SK-N-SH treated with all-trans-retinoic acid at 6 μM for 48 hours (cell line): ENCODE data around the gene TEAD1.

Experiments
- ATAC-seq: fragments of 200-7000 bp; cut with Tn5 transposase; 3 replicates; pipeline ENCODE4 v1.9.1; 2020; ENCODE audit warnings: mild to moderate bottlenecking, moderate library complexity
- ARNTL ChIP-seq: fragments of 450-650 bp; formaldehyde crosslinking; IDR thresholded peaks from 2 replicates; pipeline ENCODE4 v1.5.0; 2020; ENCODE audit warnings: low read depth, mild to moderate bottlenecking, moderate library complexity, borderline replicate concordance
- BACH2 ChIP-seq: fragments of 250-450 bp; sonication (Bioruptor Pico); IDR thresholded peaks from 2 replicates; pipeline ENCODE4 v1.9.0; 2021; ENCODE audit warnings: mild to moderate bottlenecking, borderline replicate concordance
- CSDC2 ChIP-seq: fragments of 250-450 bp; sonication (Bioruptor Pico); IDR thresholded peaks from 2 replicates; pipeline ENCODE4 v1.5.0; 2020; ENCODE audit warnings: mild to moderate bottlenecking, moderate library complexity
- CSRNP3 ChIP-seq: fragments of 250-450 bp; sonication (Bioruptor Pico); IDR thresholded peaks from 2 replicates; pipeline ENCODE4 v1.5.1; 2021; ENCODE audit warnings: mild to moderate bottlenecking, moderate library complexity
- ESRRG ChIP-seq: fragments of 250-450 bp; sonication (Bioruptor Pico); IDR thresholded peaks from 2 replicates; pipeline ENCODE4 v1.6.1; 2021; ENCODE audit warnings: mild to moderate bottlenecking
- ISL1 ChIP-seq: fragments of 250-450 bp; sonication (Bioruptor Pico); IDR thresholded peaks from 2 replicates; pipeline ENCODE4 v2.1.2; 2022; ENCODE audit warnings: mild to moderate bottlenecking, moderate library complexity
- OSR1 ChIP-seq: fragments of 250-450 bp; sonication (Bioruptor Pico); IDR thresholded peaks from 2 replicates; pipeline ENCODE4 v1.8.0; 2022; ENCODE audit warnings: moderate library complexity, mild to moderate bottlenecking, inconsistent platforms
- PPARA ChIP-seq: fragments of 250-450 bp; sonication (Bioruptor Pico); IDR thresholded peaks from 2 replicates; pipeline ENCODE4 v1.5.0; 2020; ENCODE audit warnings: mild to moderate bottlenecking, borderline replicate concordance
- RARB ChIP-seq: fragments of 250-450 bp; sonication (Bioruptor Pico); IDR thresholded peaks from 2 replicates; pipeline ENCODE4 v1.8.0; 2021; ENCODE audit warnings: mild to moderate bottlenecking, moderate library complexity
- SNAI2 ChIP-seq: fragments of 250-450 bp; sonication (Bioruptor Pico); IDR thresholded peaks from 2 replicates; pipeline ENCODE4 v1.5.0; 2020; ENCODE audit warnings: mild to moderate bottlenecking, moderate library complexity
- TCF4 ChIP-seq: fragments of 250-450 bp; sonication (Bioruptor Pico); IDR thresholded peaks from 2 replicates; pipeline ENCODE4 v1.8.0; 2021; ENCODE audit warnings: mild to moderate bottlenecking, moderate library complexity, borderline replicate concordance
- TOX ChIP-seq: fragments of 250-450 bp; sonication (Bioruptor Pico); IDR thresholded peaks from 2 replicates; pipeline ENCODE4 v1.8.0; 2021; ENCODE audit warnings: mild to moderate bottlenecking, moderate library complexity, borderline replicate concordance
- TSHZ2 ChIP-seq: fragments of 250-450 bp; sonication (Bioruptor Pico); IDR thresholded peaks from 2 replicates; pipeline ENCODE4 v1.5.0; 2020; ENCODE audit warnings: mild to moderate bottlenecking, moderate library complexity
- ZC3H10 ChIP-seq: fragments of 250-450 bp; sonication (Bioruptor Pico); IDR thresholded peaks from 2 replicates; pipeline ENCODE4 v1.5.1; 2021; ENCODE audit warnings: mild to moderate bottlenecking, moderate library complexity
- ZFP3 ChIP-seq: fragments of 250-450 bp; sonication (Bioruptor Pico); IDR thresholded peaks from 2 replicates; pipeline ENCODE4 v1.5.0; 2020; ENCODE audit warnings: mild to moderate bottlenecking, moderate library complexity
- ZFP30 ChIP-seq: fragments of 450-650 bp; formaldehyde crosslinking; IDR thresholded peaks from 2 replicates; pipeline ENCODE4 v1.5.0; 2022; ENCODE audit warnings: mild to moderate bottlenecking, moderate library complexity
- ZNF70 ChIP-seq: fragments of 450-650 bp; formaldehyde crosslinking; IDR thresholded peaks from 2 replicates; pipeline ENCODE4 v1.5.0; 2020; ENCODE audit warnings: mild to moderate bottlenecking, moderate library complexity
- ZNF8 ChIP-seq: fragments of 450-650 bp; formaldehyde crosslinking; IDR thresholded peaks from 2 replicates; pipeline ENCODE4 v1.5.0; 2020; ENCODE audit warnings: mild to moderate bottlenecking, moderate library complexity
- TF ChIP-seq, protein P1 (sequence below): fragments of 250-450 bp; sonication (Bioruptor Pico); IDR thresholded peaks from 2 replicates; pipeline ENCODE4 v1.8.0; 2020; ENCODE audit warnings: mild to moderate bottlenecking, moderate library complexity, borderline replicate concordance
- TF ChIP-seq, protein P2 (sequence below): fragments of 250-450 bp; sonication (Bioruptor Pico); IDR thresholded peaks from 2 replicates; pipeline ENCODE4 v1.8.0; 2021; ENCODE audit warnings: low read depth, mild to moderate bottlenecking, moderate library complexity, borderline replicate concordance

TEAD1 gene

DNA sequence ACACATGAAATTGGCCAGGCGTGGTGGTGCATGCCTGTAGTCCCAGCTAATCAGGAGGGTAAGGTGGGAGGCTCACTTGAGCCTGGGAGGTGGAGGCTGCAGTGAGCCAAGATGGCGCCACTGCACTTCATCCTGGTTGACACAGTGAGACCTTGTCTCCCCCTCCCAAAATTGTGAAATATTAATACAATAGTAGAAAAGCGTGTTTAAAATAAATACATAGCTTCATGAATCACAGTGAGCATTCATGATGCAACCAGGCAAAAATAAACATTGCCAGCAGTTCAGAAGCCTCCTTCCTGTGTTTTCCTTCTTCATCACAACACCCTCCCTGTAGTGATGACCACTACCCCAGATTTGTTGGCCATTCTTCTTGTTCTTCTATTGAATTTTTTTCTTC lies 4.3 kb upstream of the TEAD1 start:
- no peak for ATAC-seq
- TF ChIP-seq TSHZ2 (CRISPR knock-in tag), result no peak

DNA sequence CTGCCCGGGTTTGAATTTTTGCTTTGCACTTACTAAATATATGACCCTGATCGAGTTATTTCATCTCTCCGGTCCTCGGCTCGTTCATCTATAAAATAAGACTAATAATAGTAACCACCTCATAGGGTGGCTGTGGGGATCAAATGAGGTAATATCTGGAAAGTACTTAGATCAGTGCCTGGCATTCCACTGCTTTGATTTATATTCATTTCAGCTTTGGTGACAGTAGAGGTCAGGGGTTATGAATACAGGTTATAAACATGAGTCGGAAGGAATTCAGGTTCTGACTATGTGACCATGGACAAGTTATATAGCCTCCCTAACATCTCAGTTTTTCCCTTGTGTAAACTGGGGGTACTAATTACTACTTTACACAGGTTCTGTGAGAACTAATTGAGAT lies 2.9 kb upstream of the TEAD1 start:
- ATAC-seq, result no peak
- no peak for TF ChIP-seq TOX (CRISPR knock-in tag)
- TF ChIP-seq TSHZ2 (CRISPR knock-in tag), result no peak
- no peak for TF ChIP-seq ZNF70 (CRISPR knock-in tag)
- TF ChIP-seq, all 23 proteins: peak for 0

DNA sequence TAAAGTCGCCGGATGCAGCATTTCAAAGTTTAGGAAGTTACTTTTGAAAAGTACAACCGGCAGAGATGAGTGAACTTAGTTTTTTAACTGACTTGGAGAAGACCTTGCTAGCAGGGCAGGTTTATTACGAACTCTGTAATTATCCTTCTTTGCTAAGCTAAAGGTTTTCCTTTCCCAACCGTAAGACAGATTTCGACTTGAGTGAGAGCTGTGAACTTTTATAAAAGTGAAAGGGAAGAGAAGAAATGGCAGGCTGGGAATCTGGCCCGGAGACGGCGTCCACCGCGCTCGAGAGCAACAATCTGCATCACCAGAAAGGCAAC lies 659 bp upstream of the TEAD1 start:
- TF ChIP-seq, protein P1, sequence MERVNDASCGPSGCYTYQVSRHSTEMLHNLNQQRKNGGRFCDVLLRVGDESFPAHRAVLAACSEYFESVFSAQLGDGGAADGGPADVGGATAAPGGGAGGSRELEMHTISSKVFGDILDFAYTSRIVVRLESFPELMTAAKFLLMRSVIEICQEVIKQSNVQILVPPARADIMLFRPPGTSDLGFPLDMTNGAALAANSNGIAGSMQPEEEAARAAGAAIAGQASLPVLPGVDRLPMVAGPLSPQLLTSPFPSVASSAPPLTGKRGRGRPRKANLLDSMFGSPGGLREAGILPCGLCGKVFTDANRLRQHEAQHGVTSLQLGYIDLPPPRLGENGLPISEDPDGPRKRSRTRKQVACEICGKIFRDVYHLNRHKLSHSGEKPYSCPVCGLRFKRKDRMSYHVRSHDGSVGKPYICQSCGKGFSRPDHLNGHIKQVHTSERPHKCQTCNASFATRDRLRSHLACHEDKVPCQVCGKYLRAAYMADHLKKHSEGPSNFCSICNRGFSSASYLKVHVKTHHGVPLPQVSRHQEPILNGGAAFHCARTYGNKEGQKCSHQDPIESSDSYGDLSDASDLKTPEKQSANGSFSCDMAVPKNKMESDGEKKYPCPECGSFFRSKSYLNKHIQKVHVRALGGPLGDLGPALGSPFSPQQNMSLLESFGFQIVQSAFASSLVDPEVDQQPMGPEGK (CRISPR knock-in tag), result no peak
- no peak for TF ChIP-seq ZC3H10 (CRISPR knock-in tag)
- TF ChIP-seq OSR1 (CRISPR knock-in tag), result no peak
- no peak for TF ChIP-seq CSRNP3 (CRISPR knock-in tag)
- TF ChIP-seq TOX (CRISPR knock-in tag), result no peak
- no peak for TF ChIP-seq BACH2 (CRISPR knock-in tag)
- no peak for TF ChIP-seq ZNF8 (CRISPR knock-in tag)
- TF ChIP-seq, protein P2, sequence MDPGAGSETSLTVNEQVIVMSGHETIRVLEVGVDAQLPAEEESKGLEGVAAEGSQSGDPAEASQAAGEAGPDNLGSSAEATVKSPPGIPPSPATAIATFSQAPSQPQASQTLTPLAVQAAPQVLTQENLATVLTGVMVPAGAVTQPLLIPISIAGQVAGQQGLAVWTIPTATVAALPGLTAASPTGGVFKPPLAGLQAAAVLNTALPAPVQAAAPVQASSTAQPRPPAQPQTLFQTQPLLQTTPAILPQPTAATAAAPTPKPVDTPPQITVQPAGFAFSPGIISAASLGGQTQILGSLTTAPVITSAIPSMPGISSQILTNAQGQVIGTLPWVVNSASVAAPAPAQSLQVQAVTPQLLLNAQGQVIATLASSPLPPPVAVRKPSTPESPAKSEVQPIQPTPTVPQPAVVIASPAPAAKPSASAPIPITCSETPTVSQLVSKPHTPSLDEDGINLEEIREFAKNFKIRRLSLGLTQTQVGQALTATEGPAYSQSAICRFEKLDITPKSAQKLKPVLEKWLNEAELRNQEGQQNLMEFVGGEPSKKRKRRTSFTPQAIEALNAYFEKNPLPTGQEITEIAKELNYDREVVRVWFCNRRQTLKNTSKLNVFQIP (CRISPR knock-in tag), result no peak
- TF ChIP-seq TCF4, result no peak
- TF ChIP-seq ISL1 (CRISPR knock-in tag), result no peak
- no peak for TF ChIP-seq ZFP30 (CRISPR knock-in tag)
- TF ChIP-seq RARB, result no peak
- TF ChIP-seq ZFP3 (CRISPR knock-in tag), result no peak
- ATAC-seq, result peak; percentile 33

GRCh38 chr11:12674571-12674935 lies 332 bp downstream of the TEAD1 start:
- ATAC-seq, result no peak
- no peak for TF ChIP-seq ZNF70 (CRISPR knock-in tag)
- no peak for TF ChIP-seq ZC3H10 (CRISPR knock-in tag)
- no peak for TF ChIP-seq ESRRG (CRISPR knock-in tag)
- no peak for TF ChIP-seq SNAI2 (CRISPR knock-in tag)
- no peak for TF ChIP-seq ZNF8 (CRISPR knock-in tag)
- TF ChIP-seq, protein P2 (CRISPR knock-in tag), result no peak
- no peak for TF ChIP-seq CSDC2 (CRISPR knock-in tag)
- TF ChIP-seq, protein P1 (CRISPR knock-in tag), result no peak
- no peak for TF ChIP-seq TOX (CRISPR knock-in tag)
- no peak for TF ChIP-seq PPARA (CRISPR knock-in tag)
- no peak for TF ChIP-seq BACH2 (CRISPR knock-in tag)
- TF ChIP-seq ARNTL (CRISPR knock-in tag), result no peak
- TF ChIP-seq ZFP3 (CRISPR knock-in tag), result no peak
